Hepatocyte (in vitro differentiated cells): ENCODE data around the gene NOL8.

Experiments
- EZH2 ChIP-seq: fragments of 200-600 bp; sonication (generic); IDR thresholded peaks from 2 replicates; pipeline ENCODE4 v1.6.1; 2016; ENCODE audit warnings: antibody characterized with exemption, mild to moderate bottlenecking, borderline replicate concordance
- EZH2phosphoT487 ChIP-seq: fragments of 200-600 bp; sonication (generic); IDR thresholded peaks from one replicate; pipeline ENCODE4 v1.6.1; 2018; ENCODE audit warnings: antibody characterized with exemption, mild to moderate bottlenecking, low read depth, moderate library complexity; ENCODE audit not compliant: unreplicated experiment, severe bottlenecking
- TF ChIP-seq, protein P1 (sequence below): fragments of 200-600 bp; sonication (generic); IDR thresholded peaks from 2 replicates; pipeline ENCODE4 v1.5.1; 2016; ENCODE audit warnings: antibody characterized with exemption, mild to moderate bottlenecking; ENCODE audit not compliant: poor library complexity

DNA sequence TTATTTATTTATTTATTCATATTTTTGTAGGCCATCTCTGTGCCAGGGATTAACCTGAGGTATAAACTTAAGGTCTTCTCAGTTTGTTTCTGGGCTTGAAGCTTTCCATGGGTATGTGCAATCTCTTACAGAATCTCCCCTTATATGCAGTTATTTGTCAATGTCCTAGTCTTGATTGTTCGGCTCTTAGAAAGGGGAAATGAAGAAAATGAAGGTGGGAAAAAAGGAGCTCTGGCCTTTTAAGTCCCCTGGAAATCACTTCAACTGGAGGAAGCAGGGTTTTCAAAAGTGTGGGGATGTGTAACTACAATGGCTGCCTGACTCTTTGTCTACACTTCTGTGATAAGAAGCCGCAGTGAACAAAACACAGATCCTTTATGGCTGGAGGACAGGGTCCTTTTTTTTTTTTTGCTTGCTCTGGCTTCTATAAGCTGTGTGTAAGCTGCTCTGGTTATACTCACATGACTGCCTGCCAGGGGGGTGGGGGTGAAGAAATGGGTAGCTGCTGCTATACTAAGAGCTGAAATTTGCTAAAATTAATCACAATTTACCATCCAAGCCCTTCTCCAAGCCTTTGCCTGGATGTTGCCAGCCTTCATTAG is 34.3 kb upstream of the NOL8 start:
- TF ChIP-seq, protein P1, sequence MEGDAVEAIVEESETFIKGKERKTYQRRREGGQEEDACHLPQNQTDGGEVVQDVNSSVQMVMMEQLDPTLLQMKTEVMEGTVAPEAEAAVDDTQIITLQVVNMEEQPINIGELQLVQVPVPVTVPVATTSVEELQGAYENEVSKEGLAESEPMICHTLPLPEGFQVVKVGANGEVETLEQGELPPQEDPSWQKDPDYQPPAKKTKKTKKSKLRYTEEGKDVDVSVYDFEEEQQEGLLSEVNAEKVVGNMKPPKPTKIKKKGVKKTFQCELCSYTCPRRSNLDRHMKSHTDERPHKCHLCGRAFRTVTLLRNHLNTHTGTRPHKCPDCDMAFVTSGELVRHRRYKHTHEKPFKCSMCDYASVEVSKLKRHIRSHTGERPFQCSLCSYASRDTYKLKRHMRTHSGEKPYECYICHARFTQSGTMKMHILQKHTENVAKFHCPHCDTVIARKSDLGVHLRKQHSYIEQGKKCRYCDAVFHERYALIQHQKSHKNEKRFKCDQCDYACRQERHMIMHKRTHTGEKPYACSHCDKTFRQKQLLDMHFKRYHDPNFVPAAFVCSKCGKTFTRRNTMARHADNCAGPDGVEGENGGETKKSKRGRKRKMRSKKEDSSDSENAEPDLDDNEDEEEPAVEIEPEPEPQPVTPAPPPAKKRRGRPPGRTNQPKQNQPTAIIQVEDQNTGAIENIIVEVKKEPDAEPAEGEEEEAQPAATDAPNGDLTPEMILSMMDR, result no peak
- TF ChIP-seq EZH2, result no peak
- TF ChIP-seq EZH2phosphoT487, result no peak
